SU-DHL-6 (cell line): Measurements from ENCODE around the gene IFNB1.

ENCODE experiments used
- CTCF ChIP-seq: fragments of 200-600 bp; sonication (generic); IDR thresholded peaks from one replicate; pipeline ENCODE4 v1.5.1; 2017; ENCODE audit warnings: antibody characterized with exemption, mild to moderate bottlenecking, low read length, moderate library complexity; ENCODE audit not compliant: insufficient read depth, poor library complexity, severe bottlenecking
- EZH2phosphoT487 ChIP-seq: fragments of 200-600 bp; sonication (generic), shearing (Covaris generic); conservative IDR thresholded peaks from 2 replicates; pipeline ENCODE4 v1.6.1; 2018; ENCODE audit warnings: mild to moderate bottlenecking, antibody characterized with exemption, low read length, moderate library complexity, mixed read lengths

- TF ChIP-seq EZH2phosphoT487, result no peak
- no peak for TF ChIP-seq CTCF
These were observed 49.3 kb downstream of the IFNB1 start for GRCh38 chr9:21028466-21028865.
